ENCODE measurements around the gene THSD8.
A peak's percentile ranks its signal among the peaks of the same experiment; 100 is the strongest.

Gene THSD8

DNA sequence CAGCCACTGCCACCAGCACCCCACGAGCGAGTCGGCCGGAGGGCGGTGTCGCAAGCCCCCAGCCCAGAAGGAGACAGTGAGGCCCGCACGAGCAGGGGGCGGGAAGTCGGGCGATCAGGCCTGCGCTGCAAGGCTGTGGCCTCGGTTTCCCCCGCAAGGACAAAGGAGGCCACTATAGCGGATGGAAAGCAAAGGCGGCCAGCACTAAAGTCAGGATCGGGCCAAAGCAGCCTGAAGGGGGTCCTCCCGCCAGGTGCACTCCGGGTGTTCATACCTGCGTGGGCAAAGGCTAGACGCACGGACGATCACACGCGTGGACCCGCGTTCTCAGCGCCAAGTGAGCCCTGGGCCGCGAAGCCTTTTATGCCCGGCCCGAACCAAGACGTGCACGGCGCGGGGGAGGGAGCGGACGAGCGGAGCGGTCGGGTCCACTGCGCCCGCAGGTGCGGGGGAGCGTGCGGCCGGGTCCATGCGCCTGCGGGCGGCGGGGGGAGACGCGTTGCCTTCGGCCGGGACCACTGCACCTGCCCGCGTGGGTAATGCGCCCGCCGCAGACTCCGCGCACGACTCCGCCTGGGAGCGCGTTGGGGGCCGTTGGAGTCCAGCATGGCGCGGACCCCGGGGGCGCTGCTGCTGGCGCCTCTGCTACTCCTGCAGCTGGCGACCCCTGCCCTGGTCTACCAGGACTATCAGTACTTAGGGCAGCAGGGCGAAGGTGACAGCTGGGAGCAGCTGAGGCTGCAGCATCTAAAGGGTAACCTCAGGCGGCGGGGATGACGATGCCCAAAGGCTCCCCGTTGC, at the start of gene THSD8, which contains the start of gene PRDX2:
TSS of gene THSD8 (plus strand) at position 604 of the 801 bp plus-strand sequence. CDS start at position 607, 3 bp downstream.
TSS of gene PRDX2 (minus strand) at position 335 of the 801 bp plus-strand sequence. CDS start 539 bp downstream, outside the sequence.
- no peak for DNase-seq

DNA sequence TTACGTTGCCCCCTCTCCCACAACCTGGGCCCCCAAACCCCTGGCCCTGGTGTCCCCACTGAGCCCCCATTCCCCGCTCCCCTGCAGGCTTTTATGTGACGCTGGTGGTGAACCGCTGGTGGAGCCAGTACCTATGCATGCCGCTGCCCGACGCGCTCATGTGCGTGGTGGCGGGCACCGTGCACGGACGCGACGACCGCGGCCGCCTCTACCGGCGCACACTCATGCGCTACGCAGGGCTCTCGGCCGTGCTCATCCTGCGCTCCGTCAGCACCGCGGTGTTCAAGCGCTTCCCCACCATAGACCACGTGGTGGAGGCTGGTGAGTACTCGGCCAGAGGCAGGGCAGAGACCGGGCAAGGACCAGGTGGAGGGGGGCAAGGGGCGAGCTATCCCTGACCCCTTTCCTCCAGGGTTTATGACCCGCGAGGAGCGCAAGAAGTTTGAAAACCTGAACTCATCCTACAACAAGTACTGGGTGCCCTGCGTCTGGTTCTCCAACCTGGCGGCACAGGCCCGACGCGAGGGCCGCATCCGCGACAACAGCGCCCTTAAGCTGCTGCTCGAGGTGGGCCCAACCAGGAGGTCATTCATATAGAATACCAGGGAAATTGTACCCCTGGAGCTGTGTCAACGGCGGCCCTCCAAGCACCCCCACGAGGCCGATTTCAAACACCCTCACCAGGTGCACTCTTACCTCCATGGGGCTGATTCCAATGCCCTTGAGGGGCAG, 47.2 kb upstream of the THSD8 start:
- DNase-seq, result no peak

DNA sequence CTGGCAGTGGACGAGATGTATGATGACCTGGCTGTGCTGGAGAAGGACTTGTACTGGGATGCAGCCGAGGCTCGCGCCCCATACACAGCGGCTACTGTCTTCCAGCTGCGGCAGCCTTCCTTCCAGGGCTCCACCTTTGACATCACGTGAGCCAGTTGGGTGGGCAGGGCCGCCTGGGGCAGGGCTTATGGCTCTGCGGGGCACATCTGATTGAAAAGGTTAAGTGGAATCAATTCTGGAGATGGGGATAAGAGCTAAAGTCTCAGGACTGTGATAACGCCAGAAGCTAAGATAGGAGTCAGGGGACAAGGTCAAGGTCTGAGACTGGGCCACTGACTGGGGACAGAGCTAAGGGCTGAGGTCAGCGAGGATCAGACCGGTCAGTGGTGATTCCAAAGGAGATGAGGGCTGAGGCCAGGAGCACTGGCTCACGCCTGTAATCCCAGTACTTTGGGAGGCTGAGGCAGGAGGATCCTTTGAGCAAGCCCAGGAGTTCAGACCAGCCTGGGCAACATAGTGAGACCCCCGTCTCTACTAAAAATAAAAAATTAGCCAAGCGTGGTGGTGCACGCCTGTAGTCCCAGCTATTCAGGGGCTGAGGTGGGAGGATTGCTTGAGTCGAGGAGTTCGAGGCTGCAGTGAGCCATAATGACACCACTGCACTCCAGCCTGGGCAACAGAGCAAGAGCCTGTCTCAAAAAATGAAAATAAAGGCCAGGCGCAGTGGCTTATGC, 45.6 kb upstream of the THSD8 start:
- no peak for DNase-seq

DNA sequence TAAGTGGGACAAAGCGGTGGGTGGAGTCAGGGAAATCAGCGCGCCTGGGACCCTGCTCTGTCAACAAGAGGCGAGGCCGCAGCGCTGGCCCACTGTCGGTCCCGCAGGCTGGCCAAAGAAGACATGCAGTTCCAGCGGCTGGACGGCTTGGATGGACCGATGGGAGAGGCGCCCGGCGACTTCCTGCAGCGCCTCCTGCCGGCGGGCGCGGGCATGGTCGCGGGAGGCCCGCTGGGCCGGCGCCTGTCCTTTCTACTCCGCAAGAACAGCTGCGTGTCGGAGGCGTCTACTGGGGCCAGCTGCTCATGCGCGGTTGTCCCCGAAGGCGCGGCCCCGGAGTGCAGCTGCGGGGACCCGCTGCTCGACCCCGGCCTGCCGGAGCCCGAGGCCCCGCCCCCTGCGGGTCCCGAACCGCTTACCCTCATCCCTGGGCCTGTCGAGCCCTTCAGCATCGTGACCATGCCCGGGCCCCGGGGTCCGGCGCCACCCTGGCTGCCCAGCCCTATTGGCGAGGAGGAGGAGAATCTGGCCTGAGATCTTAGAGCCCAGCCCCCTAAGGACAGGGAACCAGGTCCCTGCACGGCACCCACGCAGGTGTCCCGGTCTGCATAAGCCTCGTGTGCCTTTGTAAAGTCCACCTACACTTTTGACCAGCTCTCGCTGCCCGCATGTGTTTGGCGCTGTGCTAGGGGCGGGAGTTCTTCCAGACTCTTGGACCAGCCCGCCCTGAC, 44.2 kb upstream of the THSD8 start:
- peak in 1 of 2 experiments; percentile 45 for DNase-seq

DNA sequence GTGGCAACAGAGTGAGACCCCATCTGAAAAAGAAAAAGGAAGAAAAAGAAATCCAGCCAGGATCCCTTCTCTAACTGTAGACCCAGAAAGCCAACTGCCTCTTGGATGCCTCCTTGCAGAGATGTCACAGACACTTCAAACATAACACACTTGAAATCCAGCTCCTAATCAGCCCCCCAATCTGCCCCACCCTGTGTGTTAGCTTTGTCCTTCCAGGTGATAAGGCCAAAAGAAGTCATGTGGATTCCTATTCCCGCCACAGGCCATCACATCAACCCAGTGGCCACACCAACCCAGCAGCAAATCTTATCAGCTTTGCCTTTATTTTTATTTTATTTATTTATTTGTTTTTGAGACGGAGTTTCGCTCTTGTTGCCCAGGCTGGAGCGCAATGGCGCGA, 42.2 kb upstream of the THSD8 start:
- DNase-seq, result no peak

DNA sequence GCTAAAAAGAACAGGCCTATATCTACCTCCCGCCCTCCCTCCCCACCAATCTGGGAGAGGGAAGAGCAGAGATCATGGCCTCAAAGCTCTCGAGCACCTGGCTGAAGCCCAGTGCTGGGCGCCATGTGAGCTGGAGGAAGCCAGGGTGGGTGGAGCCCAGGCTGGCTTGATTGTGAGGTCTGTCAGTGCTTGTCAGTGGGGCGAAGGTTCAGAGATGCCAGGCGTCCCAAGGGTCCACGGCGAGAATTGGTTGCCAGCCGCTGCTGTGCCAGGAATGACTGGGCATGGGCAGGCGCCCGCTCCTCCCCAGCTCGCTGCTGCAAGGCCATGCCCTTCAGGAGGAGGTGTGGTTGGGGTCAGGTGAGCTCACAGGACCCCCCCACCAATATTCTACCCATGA, 38.8 kb upstream of the THSD8 start:
- DNase-seq, result no peak

DNA sequence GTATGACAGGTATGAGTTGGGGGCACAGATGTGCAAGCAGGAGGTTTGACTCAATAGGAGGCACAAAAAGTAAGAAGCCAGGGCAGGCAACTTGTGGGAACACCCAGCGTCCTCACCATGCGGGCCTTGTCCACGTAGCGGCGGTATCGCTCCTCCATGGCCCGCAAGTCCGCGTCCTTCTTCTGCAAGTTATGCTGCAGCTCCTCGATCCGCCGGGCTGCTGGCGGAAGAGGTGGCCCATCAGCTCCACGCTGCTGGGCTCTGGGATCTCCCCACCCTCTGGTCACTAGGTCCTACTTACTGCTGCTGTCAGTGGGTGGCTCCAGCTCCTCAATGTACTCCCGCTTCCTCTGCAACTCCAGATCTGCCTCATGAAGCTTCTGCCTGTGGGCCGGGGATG, 37.2 kb upstream of the THSD8 start:
- no peak for DNase-seq

DNA sequence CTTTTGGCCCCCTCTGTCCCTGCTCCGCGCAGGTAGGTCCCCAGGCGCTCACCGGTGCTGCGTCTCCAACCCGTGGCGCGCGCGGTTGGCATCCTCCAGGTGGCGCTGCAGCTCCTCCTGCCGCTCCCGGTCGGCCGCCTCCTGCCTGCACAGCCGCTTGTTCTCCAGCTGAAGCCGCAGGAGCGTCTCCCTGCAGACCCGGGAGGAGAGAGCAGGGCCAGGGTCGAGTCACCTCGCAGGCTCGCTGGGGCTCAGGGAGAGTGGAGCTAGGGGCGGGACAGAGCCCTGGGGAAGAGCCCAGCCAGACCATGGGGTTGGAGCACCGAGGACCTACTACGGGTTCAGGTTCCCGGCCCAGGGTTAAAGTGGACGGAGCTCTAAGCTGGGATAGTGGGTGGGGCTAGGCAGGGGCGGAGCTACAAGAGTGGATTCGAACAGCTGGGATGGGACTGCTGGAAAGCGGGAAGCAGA, 35.8 kb upstream of the THSD8 start:
- DNase-seq, result peak; percentile 61 to 90

DNA sequence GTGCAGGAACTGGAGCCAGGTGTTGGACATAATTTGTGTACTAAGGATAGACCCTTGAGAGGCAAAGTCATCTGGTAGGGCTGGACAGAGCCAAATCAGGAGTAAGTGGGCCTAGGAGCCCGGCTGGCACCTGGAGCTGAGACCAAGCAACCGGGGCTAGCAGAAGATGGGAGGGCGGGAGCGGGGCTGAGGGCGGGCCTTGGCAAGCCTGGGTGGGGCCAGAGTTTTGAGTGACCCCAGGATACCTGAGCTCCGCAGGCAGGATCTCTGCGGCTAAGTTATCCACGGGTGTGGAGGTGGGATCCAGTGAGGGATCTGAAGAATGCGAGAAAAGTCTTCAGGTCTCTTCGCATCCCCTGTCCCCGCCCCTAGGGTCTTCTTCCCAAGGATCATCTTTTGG, 34.7 kb upstream of the THSD8 start:
- no peak for DNase-seq

DNA sequence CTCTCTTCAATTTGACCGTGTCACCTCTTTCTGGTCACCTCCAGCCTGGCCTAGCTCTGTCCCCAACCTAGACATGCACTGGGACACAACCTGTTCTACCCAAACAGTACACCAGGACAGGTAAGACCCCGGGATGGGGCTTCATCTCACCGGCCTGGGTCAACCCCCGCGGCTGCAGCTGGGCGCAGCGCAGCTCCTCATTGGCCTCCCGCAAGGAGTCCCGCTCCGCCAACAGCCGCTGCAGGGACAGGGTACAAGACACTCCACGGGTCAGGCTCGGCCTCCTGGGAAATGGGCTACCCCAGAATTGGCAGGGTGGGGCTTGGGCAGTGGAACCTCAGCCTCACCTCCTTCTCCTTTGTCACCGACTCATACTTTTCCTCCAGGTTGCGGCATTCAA, 34.2 kb upstream of the THSD8 start:
- DNase-seq, result no peak

DNA sequence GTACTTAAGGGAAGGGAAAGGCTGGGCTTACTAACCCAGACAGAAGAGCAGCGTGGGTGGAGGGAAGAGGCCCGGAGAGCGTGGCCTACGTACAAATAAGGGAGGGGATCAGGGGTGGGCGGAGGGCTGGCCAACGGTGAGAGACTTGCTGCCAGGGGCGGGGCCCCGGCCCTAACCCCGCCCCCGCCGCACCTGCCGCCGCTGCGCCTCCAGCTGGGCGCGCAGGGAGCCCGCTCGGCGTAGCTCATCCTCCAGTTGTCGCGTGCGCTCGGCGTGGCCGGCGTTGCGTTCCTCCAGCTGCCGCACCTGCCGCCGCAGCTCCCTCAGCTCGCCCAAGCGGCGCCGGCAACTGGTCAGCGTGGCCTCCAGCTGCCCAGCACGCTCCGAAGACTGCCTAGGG, 32.2 kb upstream of the THSD8 start:
- no peak for DNase-seq

DNA sequence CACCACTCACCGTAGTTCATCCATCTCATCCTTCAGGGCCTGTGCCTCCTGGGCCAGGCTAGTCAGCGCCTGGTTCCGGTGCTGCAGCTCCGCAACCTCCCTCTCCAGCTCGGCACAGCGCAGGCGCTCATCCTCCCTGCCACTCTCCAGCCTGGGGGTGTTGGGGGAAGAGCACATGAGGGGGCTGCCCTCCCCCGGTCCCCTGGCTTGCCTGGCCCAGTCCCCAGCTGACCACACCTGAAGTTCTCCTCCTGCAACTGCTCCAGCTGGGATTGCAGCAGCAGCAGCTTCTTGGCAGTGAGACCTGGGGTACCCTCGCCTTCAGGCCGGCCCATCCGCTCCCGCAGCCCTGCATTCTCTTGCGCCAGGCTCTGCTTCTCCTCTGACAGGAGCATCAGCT, 30.9 kb upstream of the THSD8 start:
- no peak for DNase-seq

DNA sequence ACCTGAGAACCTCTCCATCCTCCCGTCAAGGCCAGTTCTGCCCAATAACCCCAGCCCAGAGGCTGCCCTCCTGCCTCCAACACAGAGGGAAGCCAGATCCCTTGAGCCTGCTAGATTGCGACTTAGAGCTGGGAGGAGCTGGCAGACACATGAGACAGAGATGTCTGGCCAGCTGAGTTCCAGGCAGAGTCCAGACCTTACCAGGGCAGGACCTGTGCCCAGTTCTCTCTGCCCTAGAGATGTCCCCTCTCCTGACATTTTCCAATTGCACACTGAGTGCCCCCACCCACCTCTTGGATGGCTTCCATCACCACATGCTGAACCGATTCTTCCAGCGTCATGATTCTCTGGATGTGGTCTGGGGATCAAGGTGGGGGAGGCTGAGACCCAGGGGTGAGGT, 29.5 kb upstream of the THSD8 start:
- no peak for DNase-seq

DNA sequence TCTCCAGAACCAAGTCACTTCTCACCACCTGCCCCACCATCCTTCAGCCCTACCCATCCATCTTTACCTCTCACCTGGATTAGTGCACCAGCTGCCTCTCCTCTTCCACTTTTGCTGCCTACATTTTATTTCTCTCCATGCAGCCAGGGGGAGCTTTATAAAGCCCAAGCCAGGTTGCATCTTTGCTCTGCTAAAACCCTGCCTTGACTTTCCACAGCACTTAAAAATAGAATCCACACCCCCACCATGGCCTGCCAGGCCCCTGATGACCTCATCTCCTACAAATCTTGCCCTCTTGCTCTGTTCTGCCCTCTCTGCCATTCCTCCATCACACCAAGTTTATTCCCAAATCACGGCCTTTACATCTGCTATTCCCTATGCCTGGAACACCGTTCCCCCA, 28.3 kb upstream of the THSD8 start:
- peak; percentile 21 to 29 for DNase-seq

DNA sequence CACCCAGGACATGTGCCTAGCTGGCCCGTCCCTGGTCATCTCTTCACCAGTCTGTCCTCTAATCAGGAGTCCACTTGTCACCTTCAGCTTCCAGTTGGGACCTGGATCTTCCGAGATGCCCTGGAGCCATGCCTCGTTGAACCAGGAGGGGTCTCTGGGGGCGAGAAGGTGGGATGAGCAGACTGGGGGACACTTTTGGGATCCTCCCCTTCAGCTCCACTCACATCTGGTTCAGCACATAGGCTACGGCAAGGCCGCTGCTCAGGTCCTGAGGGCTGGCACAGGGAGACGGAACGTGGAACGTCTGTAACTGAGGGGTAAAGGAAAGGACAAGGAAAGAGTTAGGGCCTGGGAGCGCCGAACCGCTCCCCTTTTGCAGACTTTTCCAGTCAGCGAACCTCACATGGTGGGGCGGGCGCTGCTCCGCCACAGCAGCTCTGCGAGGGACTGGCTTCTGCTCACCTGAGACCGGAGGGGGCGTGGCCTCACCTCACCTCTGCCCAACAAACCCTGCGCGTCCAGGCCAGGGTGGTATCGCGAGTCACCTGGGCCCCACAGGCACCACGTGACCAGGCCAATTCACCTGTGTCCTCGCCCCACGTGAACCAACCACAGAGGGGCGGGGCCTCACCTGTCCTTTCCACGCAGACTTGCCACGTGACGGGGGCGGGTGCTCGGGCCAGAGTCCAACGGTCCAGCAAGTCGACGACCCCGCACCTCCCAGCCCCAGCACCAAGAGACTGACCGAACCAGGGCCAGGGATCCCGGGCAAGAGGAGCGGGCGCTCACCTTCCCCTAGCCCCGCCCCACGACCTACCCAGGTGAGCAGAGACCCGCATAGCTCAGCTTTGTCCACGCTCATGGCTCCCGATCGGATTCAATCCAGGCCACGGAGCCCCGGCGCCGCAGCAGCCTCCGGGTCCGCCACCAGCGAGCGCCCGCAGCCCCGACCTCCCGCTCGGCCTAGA, 27.0 kb upstream of the THSD8 start, which contains the start of gene HOOK2:
TSS of gene HOOK2 (minus strand) at position 965 of the 968 bp plus-strand sequence. CDS start at position 862, 103 bp downstream.
- DNase-seq, result no peak

DNA sequence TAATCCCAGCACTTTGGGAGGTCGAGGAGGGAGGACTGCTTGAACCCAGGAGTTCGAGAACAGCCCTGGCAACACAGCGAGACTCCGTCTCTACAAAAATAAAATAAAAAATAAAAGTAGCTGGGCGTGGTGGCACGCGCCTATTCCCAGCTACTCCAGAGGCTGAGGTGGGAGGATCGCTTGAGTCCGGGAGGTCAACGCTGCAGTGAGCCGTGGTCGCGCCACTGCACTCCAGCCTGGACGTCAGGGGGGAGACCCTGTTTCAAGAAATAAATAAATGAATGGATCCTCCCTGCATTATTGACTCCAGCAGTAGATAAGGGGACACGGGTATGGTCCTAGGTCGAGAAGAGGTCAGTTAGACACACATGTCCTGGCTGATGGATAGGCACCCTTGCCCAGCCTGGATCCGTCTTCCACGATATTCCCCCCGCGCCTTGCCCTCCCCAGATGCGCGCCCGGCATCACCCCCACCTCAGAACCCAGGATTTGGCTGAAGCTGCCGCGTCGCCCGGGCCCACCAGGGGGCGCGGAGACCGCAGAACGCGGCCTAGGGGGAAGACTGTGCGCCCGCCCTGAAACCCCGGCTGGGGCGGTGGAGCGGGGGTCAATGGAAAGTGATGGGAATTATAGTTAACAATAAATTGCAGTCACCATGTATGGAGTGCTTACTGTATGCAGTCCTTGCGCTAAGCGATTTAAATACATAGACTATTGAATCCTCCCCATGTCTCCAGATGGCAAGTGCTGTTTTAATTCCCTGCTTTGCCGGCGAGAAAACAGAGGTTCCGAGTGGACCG, 24.5 kb upstream of the THSD8 start:
- peak in 1 of 2 experiments; percentile 56 for DNase-seq

DNA sequence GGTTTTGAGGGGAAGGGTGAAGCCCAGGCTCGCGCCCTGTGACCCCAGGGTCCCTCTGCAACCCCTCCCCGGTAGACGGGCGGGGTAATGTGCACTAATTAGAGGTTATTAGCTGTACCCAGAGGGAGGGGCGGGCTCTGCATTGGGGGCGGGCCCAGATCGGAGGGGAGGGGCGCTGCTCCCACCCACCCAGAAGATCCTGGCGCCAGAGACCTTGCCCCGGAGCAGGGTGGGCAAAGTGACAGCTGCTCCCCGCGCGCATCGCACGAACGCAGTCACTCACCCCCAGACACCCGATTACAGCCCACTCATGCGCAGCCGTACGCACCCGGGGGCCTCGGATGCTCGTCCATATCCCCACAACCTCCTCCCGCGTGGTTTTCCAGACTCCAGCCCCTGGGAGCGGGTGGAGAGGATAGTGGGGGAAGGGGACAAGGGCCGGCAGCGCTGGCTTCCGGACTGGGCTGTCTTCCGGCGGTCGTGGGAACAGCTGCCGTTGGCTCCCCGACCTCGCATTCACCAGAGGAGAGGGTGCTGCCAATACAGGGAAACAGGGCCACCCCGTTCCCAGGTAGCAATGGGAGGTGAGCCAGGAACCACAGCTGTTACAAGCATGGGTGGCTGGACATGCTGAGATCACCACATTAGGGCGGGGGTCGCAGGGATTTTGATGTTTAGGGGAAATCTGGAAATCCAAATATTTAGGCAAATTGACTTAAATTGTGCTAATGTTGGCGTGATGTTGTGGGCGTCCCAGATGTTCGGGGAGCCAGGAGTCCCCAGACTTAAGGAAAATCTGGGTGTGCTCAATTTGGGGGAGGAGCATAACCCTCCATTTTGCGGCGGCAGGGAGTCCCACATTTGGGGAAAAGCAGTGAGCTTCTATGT, 23.6 kb upstream of the THSD8 start:
- peak in 1 of 2 experiments; percentile 47 for DNase-seq

DNA sequence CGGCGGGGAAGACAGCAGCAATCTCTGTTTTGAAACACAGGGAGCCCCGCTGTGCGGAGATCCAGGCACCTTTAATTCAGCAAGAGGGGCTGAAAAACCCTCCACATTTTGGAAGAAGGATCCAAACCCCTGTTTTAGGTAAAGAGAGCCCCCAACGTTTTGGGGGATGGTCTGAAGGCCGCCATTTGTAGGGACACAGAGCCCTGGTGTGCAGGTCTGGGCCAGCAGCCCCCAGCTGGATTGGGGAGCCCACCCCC, 23.0 kb upstream of the THSD8 start:
- no peak for DNase-seq

DNA sequence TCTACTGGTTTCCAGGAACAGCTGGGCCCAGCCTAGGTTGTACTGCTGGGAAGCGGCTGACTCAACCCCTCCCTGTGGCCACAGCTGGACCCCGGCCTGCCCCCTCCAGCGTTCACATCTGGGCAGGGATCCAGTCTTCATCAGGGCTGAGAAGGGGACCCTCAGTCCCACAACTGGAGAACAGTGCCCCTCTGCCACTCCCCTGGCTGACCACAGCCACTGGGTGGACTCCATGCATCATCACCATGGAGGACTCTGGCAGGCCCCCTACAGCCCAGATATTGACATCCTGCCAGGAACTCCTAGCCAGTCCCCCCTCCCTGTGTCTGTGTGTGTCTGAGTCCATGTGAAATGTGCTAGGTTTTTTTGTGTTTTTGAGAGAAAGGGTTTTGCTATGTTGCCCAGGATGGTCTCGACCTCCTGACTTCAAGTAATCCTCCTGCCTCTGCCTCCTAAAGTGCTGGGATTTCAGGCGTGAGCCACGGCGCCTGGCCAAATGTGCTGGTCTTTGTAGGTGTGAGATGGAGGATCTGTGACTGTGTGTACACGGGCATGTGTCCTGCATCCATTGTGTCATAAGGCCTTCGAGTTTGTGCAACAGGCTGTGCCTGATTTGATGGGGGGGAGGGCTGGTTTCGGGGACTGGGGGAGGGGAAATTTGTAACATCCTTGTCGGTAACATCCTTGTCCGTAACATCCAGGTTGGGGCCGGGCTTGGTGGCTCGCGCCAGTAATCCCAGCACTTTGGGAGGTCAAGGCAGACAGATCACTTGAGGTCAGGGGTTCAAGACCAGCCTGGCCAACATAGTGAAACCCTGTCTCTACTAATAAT, 22.5 kb upstream of the THSD8 start:
- peak; percentile 38 for DNase-seq
